Suprapubic skin (tissue), 4 donors: ENCODE data around the gene LRMDA. TPM values are rescaled to one million over a fixed set of nuclear protein-coding genes. Genes with fewer than 3 reads are reported as not detected.

Experiments used
- DNase-seq, 2 donors: peaks; one replicate each; pipeline ENCODE4 v3.0.0-alpha.2; 2019; ENCODE audit warnings: low spot score in 2 of 2
- H3K27ac ChIP-seq: fragments of 200-600 bp; sonication (generic); one replicate; pipeline ENCODE4 v1.5.1; 2019
- H3K27me3 ChIP-seq: fragments of 200-600 bp; sonication (generic); one replicate; pipeline ENCODE4 v1.5.1; 2019
- H3K36me3 ChIP-seq: fragments of 200-600 bp; sonication (generic); one replicate; pipeline ENCODE4 v1.5.1; 2019
- H3K4me1 ChIP-seq: fragments of 200-600 bp; sonication (generic); one replicate; pipeline ENCODE4 v1.5.1; 2019
- H3K4me3 ChIP-seq: fragments of 200-600 bp; sonication (generic); one replicate; pipeline ENCODE4 v1.5.1; 2019; ENCODE audit warnings: mild to moderate bottlenecking
- H3K9me3 ChIP-seq: fragments of 200-600 bp; sonication (generic); one replicate; pipeline ENCODE4 v1.5.1; 2019
- EP300 ChIP-seq: sonication (generic); formaldehyde crosslinking; IDR thresholded peaks from one replicate; pipeline ENCODE4 v1.6.1; 2017; ENCODE audit warnings: antibody characterized with exemption
- POLR2A ChIP-seq, 2 donors: fragments of 450-650 bp; IDR thresholded peaks; one replicate each; pipeline ENCODE4 v1.6.1; 2017; ENCODE audit warnings: antibody characterized with exemption in 2 of 2, mild to moderate bottlenecking in 2 of 2, moderate library complexity in 2 of 2
- POLR2AphosphoS5 ChIP-seq, 3 donors: sonication (generic); formaldehyde crosslinking; IDR thresholded peaks; one replicate each; pipeline ENCODE4 v1.6.1; 2017; ENCODE audit warnings: antibody characterized with exemption in 3 of 3
- WGBS: methylation state at CpG from one replicate; pipeline ENCODE4 v1.1.5; 2018; 5-methylcytosine and 5-hydroxymethylcytosine counted together
- total RNA-seq, 4 donors: library from RNA; depleted of rRNA; stranded (reverse); fragments of >200 nt; gene quantifications; one replicate each; pipeline ENCODE4 v1.1.0, GENCODE V29; 2016
- TF ChIP-seq, protein P1 (sequence below), 2 donors: fragments of 200-600 bp in 1 of 2; fragments of 450-650 bp in 1 of 2; sonication (generic) in 1 of 2; IDR thresholded peaks; one replicate each; pipeline ENCODE4 v1.5.1; 2016 to 2019; ENCODE audit warnings: antibody characterized with exemption in 2 of 2, mild to moderate bottlenecking in 1 of 2, moderate library complexity in 1 of 2

LRMDA gene
- total RNA-seq, 4 donors from 2014 or later, result 0.10 to 2.9 (median 1.9) TPM; not detected in 1

- no peak for DNase-seq
- 89% methylated on average over 4 of the region's 4 CpGs for WGBS
- H3K4me3 ChIP-seq, result no peak overlapping the region
- no peaks in the 10 kb centered on the region for H3K27me3 ChIP-seq
- H3K27ac ChIP-seq, result no peak overlapping the region
- no peaks in the 10 kb centered on the region for H3K9me3 ChIP-seq
- no peaks in the 10 kb centered on the region for H3K4me1 ChIP-seq
- TF ChIP-seq POLR2A (IDR thresholded peaks at IDR 0.05), result no peak
- no peak for TF ChIP-seq POLR2AphosphoS5 (IDR thresholded peaks at IDR 0.05)
- TF ChIP-seq, protein P1, sequence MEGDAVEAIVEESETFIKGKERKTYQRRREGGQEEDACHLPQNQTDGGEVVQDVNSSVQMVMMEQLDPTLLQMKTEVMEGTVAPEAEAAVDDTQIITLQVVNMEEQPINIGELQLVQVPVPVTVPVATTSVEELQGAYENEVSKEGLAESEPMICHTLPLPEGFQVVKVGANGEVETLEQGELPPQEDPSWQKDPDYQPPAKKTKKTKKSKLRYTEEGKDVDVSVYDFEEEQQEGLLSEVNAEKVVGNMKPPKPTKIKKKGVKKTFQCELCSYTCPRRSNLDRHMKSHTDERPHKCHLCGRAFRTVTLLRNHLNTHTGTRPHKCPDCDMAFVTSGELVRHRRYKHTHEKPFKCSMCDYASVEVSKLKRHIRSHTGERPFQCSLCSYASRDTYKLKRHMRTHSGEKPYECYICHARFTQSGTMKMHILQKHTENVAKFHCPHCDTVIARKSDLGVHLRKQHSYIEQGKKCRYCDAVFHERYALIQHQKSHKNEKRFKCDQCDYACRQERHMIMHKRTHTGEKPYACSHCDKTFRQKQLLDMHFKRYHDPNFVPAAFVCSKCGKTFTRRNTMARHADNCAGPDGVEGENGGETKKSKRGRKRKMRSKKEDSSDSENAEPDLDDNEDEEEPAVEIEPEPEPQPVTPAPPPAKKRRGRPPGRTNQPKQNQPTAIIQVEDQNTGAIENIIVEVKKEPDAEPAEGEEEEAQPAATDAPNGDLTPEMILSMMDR (IDR thresholded peaks at IDR 0.05), result no peak
- TF ChIP-seq EP300, result no peak
- no peaks in the 10 kb centered on the region for H3K36me3 ChIP-seq
These were observed 989.3 kb downstream of the LRMDA start for GRCh38 chr10:76420725-76421124.

GRCh38 chr10:76422769-76423168 lies 991.3 kb downstream of the LRMDA start:
- Histone ChIP-seq H3K4me3 (no peak overlapping the region), H3K27ac (no peak overlapping the region), H3K27me3 (no peaks in the 10 kb centered on the region), H3K4me1 (no peaks in the 10 kb centered on the region), H3K9me3 (no peaks in the 10 kb centered on the region), H3K36me3 (no peaks in the 10 kb centered on the region)
- DNase-seq, result no peak
- 86% methylated on average over 4 of the region's 4 CpGs for WGBS
- TF ChIP-seq, protein P1 (IDR thresholded peaks at IDR 0.05), result no peak
- TF ChIP-seq POLR2A (IDR thresholded peaks at IDR 0.05) (no peak), POLR2AphosphoS5 (IDR thresholded peaks at IDR 0.05) (no peak), EP300 (no peak)

GRCh38 chr10:76428551-76429367 lies 997.3 kb downstream of the LRMDA start:
- Histone ChIP-seq H3K36me3 (no peaks in the 10 kb centered on the region), H3K4me1 (peaks cover 26% of the 10 kb centered on the region), H3K27me3 (no peaks in the 10 kb centered on the region), H3K9me3 (no peaks in the 10 kb centered on the region), H3K27ac (no peak overlapping the region), H3K4me3 (no peak overlapping the region)
- 48% methylated on average over 4 of the region's 4 CpGs for WGBS
- no peak for DNase-seq
- TF ChIP-seq, protein P1 (IDR thresholded peaks at IDR 0.05), result no peak
- TF ChIP-seq EP300 (no peak), POLR2AphosphoS5 (IDR thresholded peaks at IDR 0.05) (no peak), POLR2A (IDR thresholded peaks at IDR 0.05) (no peak)

DNA sequence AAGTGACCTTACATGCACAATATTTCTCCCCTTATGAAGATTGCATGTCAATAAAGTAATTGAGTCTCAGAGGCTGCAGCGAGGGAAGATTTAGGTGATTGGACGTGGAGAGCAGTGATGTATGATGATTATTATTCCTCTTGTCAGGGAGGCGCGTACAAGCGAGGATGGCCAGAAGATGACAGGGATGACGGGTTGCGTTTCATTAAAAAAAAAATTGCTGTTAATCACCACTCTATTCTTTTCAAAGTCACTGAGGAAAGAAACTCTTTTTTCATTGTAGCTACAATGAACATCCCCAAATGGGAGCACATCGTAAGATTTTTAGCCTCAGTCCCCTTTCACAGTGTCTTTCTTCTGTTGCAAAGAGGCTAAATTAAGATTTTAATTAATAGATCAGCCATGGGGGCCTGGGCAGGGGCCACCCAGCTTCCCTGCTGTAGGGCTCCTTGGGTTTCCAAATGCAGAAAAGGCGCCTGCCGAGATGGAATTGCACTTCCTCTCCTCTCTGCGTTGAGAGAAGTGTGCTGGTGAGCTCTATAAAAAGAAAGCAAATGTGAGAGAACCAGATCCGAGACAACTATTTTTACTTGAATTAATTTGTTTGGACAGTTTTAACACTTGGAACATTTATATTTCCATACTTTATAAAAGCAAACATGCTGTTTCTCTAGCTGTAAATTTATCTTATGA lies 998.1 kb downstream of the LRMDA start:
- H3K4me3 ChIP-seq, result no peak overlapping the region
- peaks cover 26% of the 10 kb centered on the region for H3K4me1 ChIP-seq
- no peaks in the 10 kb centered on the region for H3K9me3 ChIP-seq
- H3K27me3 ChIP-seq, result no peaks in the 10 kb centered on the region
- H3K27ac ChIP-seq, result peak overlapping the region; percentile 64
- no peak for DNase-seq
- TF ChIP-seq POLR2A (IDR thresholded peaks at IDR 0.05) (no peak), POLR2AphosphoS5 (IDR thresholded peaks at IDR 0.05) (no peak), EP300 (no peak)
- TF ChIP-seq, protein P1 (IDR thresholded peaks at IDR 0.05), result no peak
- H3K36me3 ChIP-seq, result no peaks in the 10 kb centered on the region
- 70% methylated on average over 12 of the region's 12 CpGs for WGBS

GRCh38 chr10:76430061-76430645 lies 998.7 kb downstream of the LRMDA start:
- no peak for TF ChIP-seq EP300
- TF ChIP-seq, protein P1 (IDR thresholded peaks at IDR 0.05), result no peak
- no peak for TF ChIP-seq POLR2A (IDR thresholded peaks at IDR 0.05)
- TF ChIP-seq POLR2AphosphoS5 (IDR thresholded peaks at IDR 0.05), result no peak
- peaks cover 26% of the 10 kb centered on the region for H3K4me1 ChIP-seq
- no peak overlapping the region for H3K4me3 ChIP-seq
- no peaks in the 10 kb centered on the region for H3K36me3 ChIP-seq
- no peaks in the 10 kb centered on the region for H3K9me3 ChIP-seq
- WGBS, result 34% methylated on average over 4 of the region's 4 CpGs
- peak overlapping the region; percentile 64 for H3K27ac ChIP-seq
- DNase-seq, result no peak
- no peaks in the 10 kb centered on the region for H3K27me3 ChIP-seq
